Panc1 (cell line): ENCODE data around the gene BCL2L1. TPM values are rescaled to one million over a fixed set of nuclear protein-coding genes. Genes with fewer than 3 reads are reported as not detected.

Experiments
- ATAC-seq: fragments of 200-7000 bp; cut with Tn5 transposase; 2 replicates; pipeline ENCODE4 v1.9.1; 2020; ENCODE audit warnings: mild to moderate bottlenecking, moderate library complexity
- BruUV-seq: library from RNA; stranded (reverse); fragments of 400-500 nt; replicated peaks from 2 replicates; lab custom pipeline; 2021; lab: Mats Ljungman, UMichigan
- CTCF ChIA-PET: fragments of 300-600 bp; sonication (Branson Sonifier 250); formaldehyde crosslinking; loops from one replicate; lab custom pipeline; 2022; ENCODE audit warnings: antibody characterized with exemption; lab: Charles Lee
- POLR2A ChIA-PET: fragments of 300-600 bp; sonication (Branson Sonifier 250); formaldehyde crosslinking; loops from one replicate; lab custom pipeline; 2022; ENCODE audit warnings: antibody characterized with exemption; lab: Charles Lee
- DNase-seq: peaks from one replicate; pipeline ENCODE4 v3.0.0-alpha.2; 2010; ENCODE audit warnings: low read depth, low spot score
- H3K27ac ChIP-seq: 2 replicates; pipeline ENCODE4 v1.5.1; 2011; ENCODE audit warnings: mild to moderate bottlenecking, low read length, inconsistent platforms
- H3K27me3 ChIP-seq: fragments of 200-500 bp; sonication (Bioruptor generic); 2 replicates; pipeline ENCODE4 v1.6.0; 2014; ENCODE audit warnings: low read length, inconsistent platforms; ENCODE audit not compliant: control insufficient read depth, insufficient read depth
- H3K36me3 ChIP-seq: fragments of 200-500 bp; sonication (Bioruptor generic); 2 replicates; pipeline ENCODE4 v1.5.1; 2014; ENCODE audit warnings: inconsistent platforms, mild to moderate bottlenecking, low read length, moderate library complexity; ENCODE audit not compliant: control insufficient read depth, insufficient read depth
- H3K4me1 ChIP-seq: 2 replicates; pipeline ENCODE4 v1.5.1; 2011; ENCODE audit warnings: inconsistent platforms, mild to moderate bottlenecking, low read length, moderate library complexity; ENCODE audit not compliant: control insufficient read depth, insufficient read depth
- H3K4me3 ChIP-seq, 2 experiments: 2 replicates each; pipeline ENCODE4 v1.5.1; 2011 to 2012; ENCODE audit warnings: low read depth in 2 of 2, low read length in 2 of 2, mild to moderate bottlenecking in 2 of 2, inconsistent platforms in 1 of 2, moderate library complexity in 1 of 2
- H3K9me3 ChIP-seq: fragments of 200-500 bp; sonication (Bioruptor generic); 2 replicates; pipeline ENCODE4 v1.5.1; 2014; ENCODE audit warnings: low read depth, mild to moderate bottlenecking, inconsistent platforms, low read length, moderate library complexity; ENCODE audit not compliant: control insufficient read depth, insufficient read depth
- CTCF ChIP-seq: fragments of 450-650 bp; IDR thresholded peaks from 2 replicates; pipeline ENCODE4 v1.5.1; 2017; ENCODE audit warnings: mild to moderate bottlenecking
- POLR2AphosphoS5 ChIP-seq: IDR thresholded peaks from 2 replicates; pipeline ENCODE4 v1.6.1; 2012; ENCODE audit warnings: mild to moderate bottlenecking, low read depth, low read length, moderate library complexity
- REST ChIP-seq, 2 experiments: IDR thresholded peaks; 2 replicates each; pipeline ENCODE4 v1.6.1; 2011 to 2012; ENCODE audit warnings: low read depth in 2 of 2, control low read depth in 1 of 2, low read length in 1 of 2, mild to moderate bottlenecking in 1 of 2, moderate library complexity in 1 of 2; ENCODE audit not compliant: insufficient read depth in 1 of 2
- SIN3A ChIP-seq: IDR thresholded peaks from 2 replicates; pipeline ENCODE4 v1.6.1; 2012; ENCODE audit warnings: low read depth, mild to moderate bottlenecking, low read length, moderate library complexity, borderline replicate concordance; ENCODE audit not compliant: insufficient read depth
- TCF7L2 ChIP-seq: IDR thresholded peaks from 2 replicates; pipeline ENCODE4 v1.6.1; 2011; ENCODE audit warnings: mild to moderate bottlenecking, low read depth, low read length, inconsistent platforms
- in situ Hi-C: cut with HindIII; loops from 2 replicates; pipeline ENCODE4 v1.10.0; 2016; ENCODE audit warnings: low sequenced_read_pairs, low pct_unique_long_range_greater_than_20kb
- intact Hi-C: fragments of 100-400 bp; cut with micrococcal nuclease; formaldehyde crosslinking; loops from one replicate; pipeline ENCODE4 v1.10.0; 2022; ENCODE audit not compliant: unreplicated experiment
- total RNA-seq: library from RNA; stranded (reverse); gene quantifications from one replicate; pipeline ENCODE4 v1.2.1, GENCODE V29; 2021; ENCODE audit not compliant: unreplicated experiment

The BCL2L1 gene
- total RNA-seq, 1 experiment from 2014 or later, result 150 TPM

GRCh38 chr20:31662372-31662854 is 60.3 kb downstream of the BCL2L1 start:
- H3K4me1 ChIP-seq, result peaks cover 41% of the 10 kb centered on the region
- no peaks in the 10 kb centered on the region for H3K36me3 ChIP-seq
- H3K27ac ChIP-seq, result peak overlapping the region; percentile 78
- DNase-seq (no peak), ATAC-seq (no peak)
- no TSS peak for BruUV-seq
- in situ Hi-C loops (no loop called here), intact Hi-C loops (no loop called here)
- POLR2A ChIA-PET, result interaction anchor here (2.2 kb wide), 1 partner anchor 61 kb away, joined by 21 read pairs; the partner anchor contains the start of gene BCL2L1
- H3K27me3 ChIP-seq, result no peaks in the 10 kb centered on the region
- TF ChIP-seq TCF7L2 (no peak), SIN3A (no peak), REST (IDR thresholded peaks at IDR 0.05; ENCODE audit: insufficient read depth in 1 of 2, low read depth in 2 of 2, low read length in 1 of 2) (0 out of 4 replicates have a peak, but pooled peaks of 1 of the 2 experiments have one; percentile 18)
- H3K9me3 ChIP-seq, result no peaks in the 10 kb centered on the region
- H3K4me3 ChIP-seq, result no peak overlapping the region
- CTCF ChIA-PET, result interaction anchor here (0.5 to 7.8 kb wide), 24 partner anchors 8 to 153 kb away, joined by 3 to 195 read pairs (median 5); partner anchors contain the start of genes BCL2L1 and HM13

- intact Hi-C loops, result loop anchor here (1.0 kb wide), 1 partner anchor 63 kb away; no protein-coding TSS in a partner anchor
- in situ Hi-C loops, result no loop called here
- TF ChIP-seq TCF7L2 (no peak), SIN3A (peak; percentile 57; the same call in 1 of the 2 replicates), CTCF (peak; percentile 98), REST (IDR thresholded peaks at IDR 0.05; ENCODE audit: insufficient read depth in 1 of 2, low read depth in 2 of 2, low read length in 1 of 2) (no peak), POLR2AphosphoS5 (peak; percentile 91)
- ATAC-seq (peak; percentile 81), DNase-seq (peak; percentile 74)
- H3K27me3 ChIP-seq, result no peaks in the 10 kb centered on the region
- ChIA-PET CTCF (interaction anchor here (0.5 to 7.8 kb wide), 32 partner anchors 8 to 153 kb away, joined by 3 to 195 read pairs (median 5); partner anchors contain the start of genes BCL2L1 and HM13), POLR2A (interaction anchor here (0.8 to 2.2 kb wide), 3 partner anchors 17 to 62 kb away, joined by 3 to 21 read pairs (median 14); partner anchors contain the start of gene BCL2L1)
- H3K9me3 ChIP-seq, result no peaks in the 10 kb centered on the region
- H3K4me1 ChIP-seq, result peaks cover 40% of the 10 kb centered on the region
- H3K27ac ChIP-seq, result peak overlapping the region; percentile 78
- H3K4me3 ChIP-seq, result peak overlapping the region; percentile 27 to 64
- no TSS peak for BruUV-seq
- H3K36me3 ChIP-seq, result no peaks in the 10 kb centered on the region
These were observed 60.9 kb downstream of the BCL2L1 start for GRCh38 chr20:31661625-31662371.
